Right kidney (tissue), 9 donors: ENCODE measurements around the gene ZSWIM3.
"Not testable (repeated sequence)": the region's sequence is repeated elsewhere in the genome, so short reads cannot be mapped to it uniquely, and the experiment has no call there.

Experiments
- DNase-seq: peaks from one replicate; pipeline ENCODE4 v3.0.0-alpha.2; 2016
- long read RNA-seq, 8 donors: transcript quantifications; one replicate each; lab custom pipeline, GENCODE V29; 2026

Gene ZSWIM3
- long read RNA-seq, donor 1, partial matches to known transcripts = 0 of 4 reads
- long read RNA-seq, donor 1, other reads (novel, unspliced or antisense) = 0 of 4 reads
- long read RNA-seq, donor 2, partial matches to known transcripts = 0 of 1 reads
- long read RNA-seq, donor 2, other reads (novel, unspliced or antisense) = 0 of 1 reads
- long read RNA-seq, donor 3, partial matches to known transcripts = 0 of 1 reads
- long read RNA-seq, donor 3, other reads (novel, unspliced or antisense) = 0 of 1 reads
- long read RNA-seq, donor 4, partial matches to known transcripts = 5 of 9 reads
- long read RNA-seq, donor 4, other reads (novel, unspliced or antisense) = 0 of 9 reads
- long read RNA-seq, donor 5, partial matches to known transcripts = 0 of 1 reads
- long read RNA-seq, donor 5, other reads (novel, unspliced or antisense) = 0 of 1 reads
- long read RNA-seq, donor 6 = 0 reads
- long read RNA-seq, donor 7 = 0 reads
- long read RNA-seq, donor 8 = 0 reads

- DNase-seq = peak; percentile 88
Observed at GRCh38 chr20:45857114-45857881, at the start of gene ZSWIM3, which contains the start of gene ACOT8. ZSWIM3 (plus strand) TSS chr20:45857614; CDS start chr20:45857826, 212 bp downstream. ACOT8 (minus strand) TSS chr20:45857392; CDS start chr20:45857315, 77 bp downstream.

- DNase-seq = no peak
Observed at GRCh38 chr20:45810191-45810970, 47.0 kb upstream of the ZSWIM3 start.

GRCh38 chr20:45812157-45813005 lies 45.0 kb upstream of the ZSWIM3 start, which contains the start of gene UBE2C:
UBE2C (plus strand) TSS chr20:45812644; CDS start chr20:45812696, 52 bp downstream.
- peak; percentile 78 for DNase-seq

- DNase-seq = no peak
Observed at GRCh38 chr20:45813006-45813340, 44.4 kb upstream of the ZSWIM3 start.

- DNase-seq = no peak
Observed at GRCh38 chr20:45813489-45813888, 43.9 kb upstream of the ZSWIM3 start.

- no peak for DNase-seq
Observed at GRCh38 chr20:45814314-45814713, 43.1 kb upstream of the ZSWIM3 start.

GRCh38 chr20:45816951-45817350 lies 40.5 kb upstream of the ZSWIM3 start:
- no peak for DNase-seq

GRCh38 chr20:45817376-45818194 lies 39.8 kb upstream of the ZSWIM3 start:
- no peak for DNase-seq

GRCh38 chr20:45818239-45818638 lies 39.2 kb upstream of the ZSWIM3 start:
- DNase-seq = no peak

GRCh38 chr20:45819466-45819865 lies 37.9 kb upstream of the ZSWIM3 start:
- DNase-seq = no peak

GRCh38 chr20:45821947-45822346 lies 35.5 kb upstream of the ZSWIM3 start:
- DNase-seq = no peak

GRCh38 chr20:45822857-45823256 lies 34.6 kb upstream of the ZSWIM3 start:
- peak; percentile 60 for DNase-seq

- DNase-seq = peak; percentile 57
Observed at GRCh38 chr20:45823949-45824835, 33.2 kb upstream of the ZSWIM3 start.

GRCh38 chr20:45826381-45827019 lies 30.9 kb upstream of the ZSWIM3 start:
- DNase-seq = no peak

- no peak for DNase-seq
Observed at GRCh38 chr20:45827030-45827652, 30.3 kb upstream of the ZSWIM3 start, which contains the start of gene TNNC2. TNNC2 (minus strand) TSS chr20:45827312; CDS start chr20:45827248, 64 bp downstream.

- no peak for DNase-seq
Observed at GRCh38 chr20:45827712-45828111, 29.7 kb upstream of the ZSWIM3 start.

GRCh38 chr20:45828589-45828988 lies 28.8 kb upstream of the ZSWIM3 start:
- no peak for DNase-seq

GRCh38 chr20:45829673-45830106 lies 27.7 kb upstream of the ZSWIM3 start:
- not testable (repeated sequence) for DNase-seq
